ENCODE measurements around the gene RNF225. TPM values are rescaled to one million over a fixed set of nuclear protein-coding genes. Genes with fewer than 3 reads are reported as not detected.

The RNF225 gene
- total and polyA plus RNA-seq, 9 of the 15 experiments (the other 6 are each of a cell fraction or from before 2014, with no cell fraction given) = 0.33 TPM; not detected in 8

DNA sequence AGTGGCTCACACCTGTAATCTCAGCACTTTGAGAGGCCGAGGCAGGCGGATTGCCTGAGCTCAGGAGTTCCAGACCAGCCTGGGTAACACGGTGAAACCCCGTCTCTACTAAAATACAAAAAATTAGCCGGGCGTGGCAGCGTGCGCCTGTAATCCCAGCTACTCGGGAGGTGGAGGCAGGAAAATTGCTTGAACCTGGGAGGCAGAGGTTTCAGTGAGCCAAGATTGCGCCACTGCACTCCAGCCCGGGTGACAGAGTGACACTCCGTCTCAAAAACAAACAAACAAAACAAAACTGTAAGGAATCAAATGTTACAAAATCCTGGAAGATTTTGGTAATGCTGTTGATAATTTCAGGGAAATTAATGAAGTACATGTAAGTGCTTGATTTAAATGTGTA is 47.4 kb upstream of the RNF225 start (continued):
- TF ChIP-seq, protein P1, sequence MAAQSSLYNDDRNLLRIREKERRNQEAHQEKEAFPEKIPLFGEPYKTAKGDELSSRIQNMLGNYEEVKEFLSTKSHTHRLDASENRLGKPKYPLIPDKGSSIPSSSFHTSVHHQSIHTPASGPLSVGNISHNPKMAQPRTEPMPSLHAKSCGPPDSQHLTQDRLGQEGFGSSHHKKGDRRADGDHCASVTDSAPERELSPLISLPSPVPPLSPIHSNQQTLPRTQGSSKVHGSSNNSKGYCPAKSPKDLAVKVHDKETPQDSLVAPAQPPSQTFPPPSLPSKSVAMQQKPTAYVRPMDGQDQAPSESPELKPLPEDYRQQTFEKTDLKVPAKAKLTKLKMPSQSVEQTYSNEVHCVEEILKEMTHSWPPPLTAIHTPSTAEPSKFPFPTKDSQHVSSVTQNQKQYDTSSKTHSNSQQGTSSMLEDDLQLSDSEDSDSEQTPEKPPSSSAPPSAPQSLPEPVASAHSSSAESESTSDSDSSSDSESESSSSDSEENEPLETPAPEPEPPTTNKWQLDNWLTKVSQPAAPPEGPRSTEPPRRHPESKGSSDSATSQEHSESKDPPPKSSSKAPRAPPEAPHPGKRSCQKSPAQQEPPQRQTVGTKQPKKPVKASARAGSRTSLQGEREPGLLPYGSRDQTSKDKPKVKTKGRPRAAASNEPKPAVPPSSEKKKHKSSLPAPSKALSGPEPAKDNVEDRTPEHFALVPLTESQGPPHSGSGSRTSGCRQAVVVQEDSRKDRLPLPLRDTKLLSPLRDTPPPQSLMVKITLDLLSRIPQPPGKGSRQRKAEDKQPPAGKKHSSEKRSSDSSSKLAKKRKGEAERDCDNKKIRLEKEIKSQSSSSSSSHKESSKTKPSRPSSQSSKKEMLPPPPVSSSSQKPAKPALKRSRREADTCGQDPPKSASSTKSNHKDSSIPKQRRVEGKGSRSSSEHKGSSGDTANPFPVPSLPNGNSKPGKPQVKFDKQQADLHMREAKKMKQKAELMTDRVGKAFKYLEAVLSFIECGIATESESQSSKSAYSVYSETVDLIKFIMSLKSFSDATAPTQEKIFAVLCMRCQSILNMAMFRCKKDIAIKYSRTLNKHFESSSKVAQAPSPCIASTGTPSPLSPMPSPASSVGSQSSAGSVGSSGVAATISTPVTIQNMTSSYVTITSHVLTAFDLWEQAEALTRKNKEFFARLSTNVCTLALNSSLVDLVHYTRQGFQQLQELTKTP (IDR thresholded peaks at IDR 0.05; ENCODE audit: low read depth in 1 of 2, partially characterized antibody in 2 of 2) = peak in 1 of 2 experiments; percentile 25

DNA sequence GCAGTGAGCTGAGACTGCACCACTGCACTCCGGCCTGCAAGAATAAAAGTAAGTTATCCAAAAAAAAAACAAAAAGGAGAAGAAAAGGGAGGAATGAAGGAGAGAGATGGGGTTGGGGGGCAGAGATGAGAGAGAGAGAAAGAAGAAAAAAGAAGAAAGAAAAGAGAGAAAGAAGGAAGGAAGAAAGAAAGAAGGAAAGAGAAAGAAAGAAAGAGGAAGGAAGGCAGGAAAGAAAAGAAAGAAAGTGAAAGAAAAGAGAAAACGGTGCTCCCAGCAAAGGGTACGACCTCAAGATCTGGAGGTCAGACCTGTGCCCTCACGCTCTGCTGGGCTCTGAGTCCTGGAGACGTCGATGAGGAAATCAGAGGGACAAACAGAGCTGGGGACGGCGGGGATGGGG is 45.9 kb upstream of the RNF225 start:
- 74% methylated on average over 4 of the region's 8 CpGs for WGBS (ENCODE audit: insufficient coverage, low coverage, missing lambda C conversion rate)
- no peak overlapping the region for H3K4me2 ChIP-seq (ENCODE audit: insufficient read depth, low read length)
- no peak for FAIRE-seq

More for the DNA sequence above, 45.9 kb upstream of the RNF225 start:
- ChIA-PET CTCF (ENCODE audit: low intra/inter-chr PET ratio) (interaction anchor here (0.6 kb wide), 1 partner anchor 9 kb away, joined by 3 read pairs; no protein-coding TSS in a partner anchor), POLR2A (interaction anchor here (0.6 to 3.6 kb wide), 2 partner anchors 13 to 29 kb away, joined by 3 to 20 read pairs; partner anchors contain the start of gene ZNF497)
- H3K9me1 ChIP-seq (ENCODE audit: control insufficient read depth, insufficient read depth, low read length) = no peaks in the 10 kb centered on the region
- TSS peak; percentile 42 for BruUV-seq (replicated peaks)
- no peak overlapping the region for H3K27ac ChIP-seq (ENCODE audit: extremely low read depth, low read depth, low read length)
- H3K79me2 ChIP-seq (ENCODE audit: control insufficient read depth, insufficient read depth, low read length) = no peaks in the 10 kb centered on the region
- no peak overlapping the region for H3K4me3 ChIP-seq
- H2AFZ ChIP-seq (ENCODE audit: low read depth, low read length) = no peak overlapping the region
- H3K36me3 ChIP-seq (ENCODE audit: control insufficient read depth, insufficient read depth, low read length) = no peaks in the 10 kb centered on the region
- ATAC-seq (no peak), DNase-seq (ENCODE audit: extremely low read depth in 1 of 4, low spot score in 3 of 4) (no peak)
- in situ Hi-C loops (cut with MboI) (no loop called here), intact Hi-C loops (cut with micrococcal nuclease) (no loop called here)
- TF ChIP-seq, protein P2, sequence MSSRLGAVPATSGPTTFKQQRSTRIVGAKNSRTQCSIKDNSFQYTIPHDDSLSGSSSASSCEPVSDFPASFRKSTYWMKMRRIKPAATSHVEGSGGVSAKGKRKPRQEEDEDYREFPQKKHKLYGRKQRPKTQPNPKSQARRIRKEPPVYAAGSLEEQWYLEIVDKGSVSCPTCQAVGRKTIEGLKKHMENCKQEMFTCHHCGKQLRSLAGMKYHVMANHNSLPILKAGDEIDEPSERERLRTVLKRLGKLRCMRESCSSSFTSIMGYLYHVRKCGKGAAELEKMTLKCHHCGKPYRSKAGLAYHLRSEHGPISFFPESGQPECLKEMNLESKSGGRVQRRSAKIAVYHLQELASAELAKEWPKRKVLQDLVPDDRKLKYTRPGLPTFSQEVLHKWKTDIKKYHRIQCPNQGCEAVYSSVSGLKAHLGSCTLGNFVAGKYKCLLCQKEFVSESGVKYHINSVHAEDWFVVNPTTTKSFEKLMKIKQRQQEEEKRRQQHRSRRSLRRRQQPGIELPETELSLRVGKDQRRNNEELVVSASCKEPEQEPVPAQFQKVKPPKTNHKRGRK (tag; IDR thresholded peaks at IDR 0.05) = peak; percentile 48; the same call in 1 of the 2 replicates
- no peak for TF ChIP-seq ERF (CRISPR knock-in tag; IDR thresholded peaks at IDR 0.05)
- H3K9ac ChIP-seq (ENCODE audit: insufficient read depth in 1 of 2, low read depth in 2 of 2, low read length in 2 of 2) = no peak overlapping the region
- H3K4me1 ChIP-seq (replicated peaks in 1 of 2; ENCODE audit: control insufficient read depth in 2 of 2, insufficient read depth in 2 of 2, low read length in 2 of 2) = peaks cover 5 to 25% of the 10 kb centered on the region in 2 experiments; a peak in 4 of 5 replicates
- no peaks in the 10 kb centered on the region for H3K27me3 ChIP-seq (ENCODE audit: control insufficient read depth in 2 of 2, insufficient read depth in 2 of 2, low read length in 2 of 2)
- no peaks in the 10 kb centered on the region for H4K20me1 ChIP-seq (replicated peaks; ENCODE audit: control insufficient read depth, insufficient read depth, low read length)
- no peaks in the 10 kb centered on the region for H3K9me3 ChIP-seq (replicated peaks; ENCODE audit: control insufficient read depth, insufficient read depth, low read depth, low read length)
